Ovary (tissue), 3 donors: ENCODE data around the gene COLQ.

Experiments used
- EP300 ChIP-seq: sonication (generic); formaldehyde crosslinking; IDR thresholded peaks from one replicate; pipeline ENCODE4 v1.6.1; 2017; ENCODE audit warnings: antibody characterized with exemption
- POLR2A ChIP-seq: fragments of 450-650 bp; IDR thresholded peaks from one replicate; pipeline ENCODE4 v1.6.1; 2017; ENCODE audit warnings: antibody characterized with exemption, mild to moderate bottlenecking, moderate library complexity
- TF ChIP-seq, protein P1 (sequence below), 3 donors: fragments of 450-650 bp in 2 of 3; fragments of 200-600 bp in 1 of 3; IDR thresholded peaks; one replicate each; pipeline versions ENCODE4 v1.5.1 to v1.8.0; 2016 to 2022; ENCODE audit warnings: antibody characterized with exemption in 3 of 3, mild to moderate bottlenecking in 1 of 3
- donor health status: DM: no; HTN: no; CAD: no.

DNA sequence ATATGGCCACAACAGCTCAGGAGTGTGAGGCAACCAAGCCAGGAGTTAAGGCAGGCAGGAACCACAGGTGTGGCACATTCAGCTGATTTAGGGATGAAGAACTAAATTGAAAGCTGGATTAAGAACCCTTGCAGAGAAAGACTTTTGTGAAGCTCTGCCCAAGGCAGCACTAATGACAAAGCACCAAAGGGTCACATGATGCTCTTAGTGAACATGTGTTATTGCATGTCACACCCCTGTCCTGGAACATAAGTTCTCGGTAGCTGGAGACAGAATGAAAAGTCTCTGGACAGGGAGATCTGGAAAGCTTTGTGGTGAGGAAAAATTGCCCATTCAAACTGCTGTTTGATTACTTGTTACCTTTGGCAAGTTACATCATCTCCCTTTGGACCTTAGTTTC, 90.9 kb downstream of the COLQ start:
- TF ChIP-seq, protein P1, sequence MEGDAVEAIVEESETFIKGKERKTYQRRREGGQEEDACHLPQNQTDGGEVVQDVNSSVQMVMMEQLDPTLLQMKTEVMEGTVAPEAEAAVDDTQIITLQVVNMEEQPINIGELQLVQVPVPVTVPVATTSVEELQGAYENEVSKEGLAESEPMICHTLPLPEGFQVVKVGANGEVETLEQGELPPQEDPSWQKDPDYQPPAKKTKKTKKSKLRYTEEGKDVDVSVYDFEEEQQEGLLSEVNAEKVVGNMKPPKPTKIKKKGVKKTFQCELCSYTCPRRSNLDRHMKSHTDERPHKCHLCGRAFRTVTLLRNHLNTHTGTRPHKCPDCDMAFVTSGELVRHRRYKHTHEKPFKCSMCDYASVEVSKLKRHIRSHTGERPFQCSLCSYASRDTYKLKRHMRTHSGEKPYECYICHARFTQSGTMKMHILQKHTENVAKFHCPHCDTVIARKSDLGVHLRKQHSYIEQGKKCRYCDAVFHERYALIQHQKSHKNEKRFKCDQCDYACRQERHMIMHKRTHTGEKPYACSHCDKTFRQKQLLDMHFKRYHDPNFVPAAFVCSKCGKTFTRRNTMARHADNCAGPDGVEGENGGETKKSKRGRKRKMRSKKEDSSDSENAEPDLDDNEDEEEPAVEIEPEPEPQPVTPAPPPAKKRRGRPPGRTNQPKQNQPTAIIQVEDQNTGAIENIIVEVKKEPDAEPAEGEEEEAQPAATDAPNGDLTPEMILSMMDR (IDR thresholded peaks at IDR 0.05): no peak
- TF ChIP-seq POLR2A (no peak), EP300 (no peak)
